BJ (cell line): ENCODE data around the gene PITPNC1. TPM values are rescaled to one million over a fixed set of nuclear protein-coding genes. Genes with fewer than 3 reads are reported as not detected.

Experiments
- CTCF ChIA-PET: fragments of 350-600 bp; formaldehyde crosslinking; extraction: SDS; loops from one replicate; lab custom pipeline; 2021; ENCODE audit warnings: antibody characterized with exemption, inconsistent platforms; lab: Yijun Ruan, JAX
- POLR2A ChIA-PET: fragments of 300-600 bp; sonication (Branson Sonifier 250); formaldehyde crosslinking; extraction: SDS; loops from one replicate; lab custom pipeline; 2021; ENCODE audit warnings: antibody characterized with exemption; lab: Charles Lee
- DNase-seq: peaks from one replicate; pipeline ENCODE4 v3.0.0-alpha.2; 2011; ENCODE audit warnings: low read depth
- H3K27me3 ChIP-seq: 2 replicates; pipeline ENCODE4 v1.6.0; 2011; ENCODE audit warnings: low read length; ENCODE audit not compliant: control insufficient read depth, insufficient read depth
- H3K36me3 ChIP-seq: 2 replicates; pipeline ENCODE4 v1.5.1; 2011; ENCODE audit warnings: low read length; ENCODE audit not compliant: control insufficient read depth, insufficient read depth
- H3K4me3 ChIP-seq: 2 replicates; pipeline ENCODE4 v1.5.1; 2011; ENCODE audit warnings: low read depth, mild to moderate bottlenecking, control low read depth, low read length
- CTCF ChIP-seq: IDR thresholded peaks from 2 replicates; pipeline ENCODE4 v1.5.1; 2011; ENCODE audit warnings: low read depth, mild to moderate bottlenecking, control low read depth, inconsistent platforms, low read length, moderate library complexity; ENCODE audit not compliant: insufficient read depth
- polyA plus RNA-seq: library from polyadenylated mRNA; depleted of rRNA; stranded (reverse); fragments of >200 nt; gene quantifications from 2 replicates; pipeline ENCODE4 v1.2.3, GENCODE V29; 2011

Gene PITPNC1
- polyA plus RNA-seq, 1 experiment = 4.6 TPM

DNA sequence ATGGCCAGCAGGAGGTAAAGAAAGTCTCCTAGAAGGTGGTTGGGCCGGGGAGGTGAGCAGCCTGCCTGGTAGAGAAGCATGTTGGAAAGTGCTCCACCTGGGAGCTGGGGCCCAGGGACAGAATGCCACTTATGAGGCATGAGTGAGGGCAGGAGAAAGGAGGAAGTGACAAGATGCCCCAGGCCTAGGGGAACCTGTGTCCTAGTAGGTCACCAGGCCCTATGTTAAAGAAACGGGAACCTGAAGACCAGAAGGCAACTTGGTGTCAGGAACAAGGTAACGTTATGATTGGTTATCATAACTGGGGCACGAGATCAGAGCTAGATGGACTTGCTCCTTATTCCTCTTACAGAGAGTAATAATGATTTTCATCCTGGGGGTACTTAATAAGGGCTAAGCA, 34.3 kb downstream of the PITPNC1 start:
- Histone ChIP-seq H3K4me3 (no peak overlapping the region), H3K36me3 (no peaks in the 10 kb centered on the region), H3K27me3 (no peaks in the 10 kb centered on the region)
- ChIA-PET CTCF (no interaction called here), POLR2A (no interaction called here)
- no peak for DNase-seq
- no peak for TF ChIP-seq CTCF

DNA sequence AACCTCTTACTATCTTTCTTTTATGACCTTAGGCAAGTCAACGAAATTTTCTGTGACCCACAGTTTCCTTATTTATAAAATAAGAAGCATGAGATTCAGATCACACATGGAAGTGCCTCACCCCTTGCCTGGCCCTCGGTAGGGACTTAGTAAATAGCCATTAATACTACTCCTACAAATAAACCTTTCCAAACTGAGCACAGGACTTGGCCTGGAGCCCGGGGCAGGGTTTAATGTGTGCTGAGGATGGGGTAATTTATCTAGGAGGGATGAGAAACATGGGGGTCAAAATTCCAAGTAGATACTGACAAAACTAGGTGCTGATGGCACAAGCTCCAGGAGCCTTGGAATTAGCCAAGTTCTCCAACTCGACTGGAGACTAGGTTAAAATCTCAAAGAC, 35.0 kb downstream of the PITPNC1 start:
- H3K36me3 ChIP-seq = no peaks in the 10 kb centered on the region
- H3K4me3 ChIP-seq = no peak overlapping the region
- no peak for TF ChIP-seq CTCF
- H3K27me3 ChIP-seq = no peaks in the 10 kb centered on the region
- CTCF ChIA-PET = no interaction called here
- POLR2A ChIA-PET = no interaction called here
- no peak for DNase-seq

- no peak for DNase-seq
- CTCF ChIA-PET = no interaction called here
- no peak for TF ChIP-seq CTCF
- Histone ChIP-seq H3K27me3 (no peaks in the 10 kb centered on the region), H3K4me3 (no peak overlapping the region), H3K36me3 (no peaks in the 10 kb centered on the region)
- POLR2A ChIA-PET = no interaction called here
These were observed 35.9 kb downstream of the PITPNC1 start for GRCh38 chr17:67412941-67413340.

DNA sequence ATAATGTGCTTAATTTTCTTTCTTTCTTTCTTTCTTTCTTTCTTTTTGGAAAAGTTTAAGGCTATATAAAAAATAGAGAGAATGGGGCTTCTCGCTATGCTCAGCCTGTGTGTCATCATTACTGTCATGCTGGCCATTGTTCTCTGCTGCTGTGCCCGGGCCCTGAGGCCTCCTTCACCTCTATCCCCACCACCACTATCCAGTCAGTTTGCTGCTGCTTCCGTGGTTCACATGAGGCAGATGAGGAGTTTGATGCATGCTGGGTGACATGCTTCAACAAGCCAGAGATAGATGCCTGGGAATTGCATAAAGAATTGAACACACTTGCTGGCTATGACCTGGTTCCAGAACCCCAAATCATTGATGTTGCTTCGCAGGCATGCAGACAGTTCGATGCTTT, 36.3 kb downstream of the PITPNC1 start:
- no peaks in the 10 kb centered on the region for H3K27me3 ChIP-seq
- CTCF ChIA-PET = no interaction called here
- no peaks in the 10 kb centered on the region for H3K36me3 ChIP-seq
- no peak for TF ChIP-seq CTCF
- DNase-seq = no peak
- POLR2A ChIA-PET = no interaction called here
- H3K4me3 ChIP-seq = no peak overlapping the region

DNA sequence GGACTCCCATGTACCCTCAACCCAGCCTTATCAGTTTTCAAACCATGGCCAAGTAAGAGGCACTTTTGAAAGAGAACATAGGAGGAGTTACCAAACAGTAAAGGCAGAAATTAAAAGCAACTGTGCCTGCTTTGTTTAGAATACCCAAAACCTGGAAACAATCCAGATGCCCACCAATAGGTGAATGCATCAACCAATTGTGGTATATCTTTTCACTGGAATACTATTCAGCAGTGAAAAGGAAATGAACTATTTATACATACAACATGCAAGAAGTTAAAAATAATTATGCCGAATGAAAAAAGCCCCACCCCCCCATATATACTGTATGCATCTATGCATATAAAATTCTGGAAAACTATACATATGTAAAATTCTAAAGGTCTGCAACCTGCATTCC, 37.0 kb downstream of the PITPNC1 start:
- no peak for TF ChIP-seq CTCF
- no peak for DNase-seq
- ChIA-PET POLR2A (no interaction called here), CTCF (no interaction called here)
- Histone ChIP-seq H3K27me3 (no peaks in the 10 kb centered on the region), H3K36me3 (no peaks in the 10 kb centered on the region), H3K4me3 (no peak overlapping the region)
